Chondrocyte (in vitro differentiated cells): ENCODE data around the gene CLK1. TPM values are rescaled to one million over a fixed set of nuclear protein-coding genes. Genes with fewer than 3 reads are reported as not detected.

Experiments
- DNase-seq: peaks from one replicate; pipeline ENCODE4 v3.0.0; 2021; ENCODE audit warnings: mixed read lengths, low spot score
- H3K27ac Mint-ChIP-seq: one replicate; pipeline ENCODE4 v1.8.0; 2021; ENCODE audit warnings: mild to moderate bottlenecking, moderate library complexity, mixed read lengths; ENCODE audit not compliant: unreplicated experiment
- H3K27me3 Mint-ChIP-seq: 2 replicates; pipeline ENCODE4 v1.8.0; 2021; ENCODE audit warnings: low read depth, mixed read lengths
- H3K36me3 Mint-ChIP-seq: 2 replicates; pipeline ENCODE4 v1.8.0; 2021; ENCODE audit warnings: low read depth, mixed read lengths
- H3K4me1 Mint-ChIP-seq: 2 replicates; pipeline ENCODE4 v1.8.0; 2021; ENCODE audit warnings: low read depth, mild to moderate bottlenecking, mixed read lengths
- H3K4me3 Mint-ChIP-seq: one replicate; pipeline ENCODE4 v1.8.0; 2021; ENCODE audit warnings: mild to moderate bottlenecking, moderate library complexity, mixed read lengths; ENCODE audit not compliant: unreplicated experiment
- H3K9me3 Mint-ChIP-seq: 2 replicates; pipeline ENCODE4 v1.8.0; 2021; ENCODE audit warnings: low read depth, mixed read lengths
- CTCF ChIP-seq: fragments of 200-600 bp; sonication (generic); IDR thresholded peaks from 2 replicates; pipeline ENCODE4 v1.5.0; 2021; ENCODE audit warnings: antibody characterized with exemption, mild to moderate bottlenecking, moderate library complexity
- total RNA-seq: library from RNA; stranded (reverse); gene quantifications from 3 replicates; pipeline ENCODE4 v1.2.1, GENCODE V29; 2021

The CLK1 gene
- total RNA-seq, 1 donor from 2014 or later: 58.4 TPM

GRCh38 chr2:200861617-200862155 lies 2.8 kb downstream of the CLK1 start:
- Mint-ChIP-seq H3K9me3 (no peaks in the 10 kb centered on the region), H3K27me3 (no peaks in the 10 kb centered on the region), H3K4me1 (peaks cover 47% of the 10 kb centered on the region), H3K36me3 (peaks cover 39% of the 10 kb centered on the region), H3K27ac (peak overlapping the region; percentile 100), H3K4me3 (peak overlapping the region; percentile 99)
- no peak for DNase-seq
- TF ChIP-seq CTCF: no peak

GRCh38 chr2:200860092-200860795 lies 4.2 kb downstream of the CLK1 start:
- TF ChIP-seq CTCF: no peak
- H3K27me3 Mint-ChIP-seq: no peaks in the 10 kb centered on the region
- H3K4me1 Mint-ChIP-seq: peaks cover 47% of the 10 kb centered on the region
- no peak for DNase-seq
- H3K27ac Mint-ChIP-seq: peak overlapping the region; percentile 100
- peaks cover 45% of the 10 kb centered on the region for H3K36me3 Mint-ChIP-seq
- H3K9me3 Mint-ChIP-seq: no peaks in the 10 kb centered on the region
- H3K4me3 Mint-ChIP-seq: peak overlapping the region; percentile 24

GRCh38 chr2:200856806-200857205 lies 7.7 kb downstream of the CLK1 start:
- no peaks in the 10 kb centered on the region for H3K27me3 Mint-ChIP-seq
- no peak for TF ChIP-seq CTCF
- H3K27ac Mint-ChIP-seq: no peak overlapping the region
- H3K36me3 Mint-ChIP-seq: peaks cover 62% of the 10 kb centered on the region
- H3K4me1 Mint-ChIP-seq: peaks cover 31% of the 10 kb centered on the region
- DNase-seq: no peak
- no peak overlapping the region for H3K4me3 Mint-ChIP-seq
- no peaks in the 10 kb centered on the region for H3K9me3 Mint-ChIP-seq

GRCh38 chr2:200852605-200853004 lies 11.9 kb downstream of the CLK1 start:
- no peak for DNase-seq
- Mint-ChIP-seq H3K27ac (no peak overlapping the region), H3K27me3 (no peaks in the 10 kb centered on the region), H3K4me3 (no peak overlapping the region), H3K9me3 (no peaks in the 10 kb centered on the region), H3K36me3 (peaks cover 53% of the 10 kb centered on the region), H3K4me1 (no peaks in the 10 kb centered on the region)
- TF ChIP-seq CTCF: no peak

- Mint-ChIP-seq H3K4me3 (no peak overlapping the region), H3K36me3 (peaks cover 43% of the 10 kb centered on the region), H3K27me3 (no peaks in the 10 kb centered on the region), H3K9me3 (no peaks in the 10 kb centered on the region), H3K27ac (no peak overlapping the region), H3K4me1 (no peaks in the 10 kb centered on the region)
- no peak for TF ChIP-seq CTCF
- DNase-seq: no peak
Measured at GRCh38 chr2:200851398-200852248, 12.8 kb downstream of the CLK1 start.
